Choroid plexus epithelial cell (primary cell): ENCODE measurements around the gene CBLN4.

ENCODE experiments used
- DNase-seq: peaks from one replicate; pipeline ENCODE4 v3.0.0-alpha.2; 2010; ENCODE audit warnings: low read depth
- H3K4me3 ChIP-seq: 2 replicates; pipeline ENCODE4 v1.5.1; 2011; ENCODE audit warnings: low read depth, mild to moderate bottlenecking, control low read depth, low read length, moderate library complexity
- CTCF ChIP-seq: conservative IDR thresholded peaks from 2 replicates; pipeline ENCODE4 v1.5.1; 2011; ENCODE audit warnings: low read depth, mild to moderate bottlenecking, control low read depth, inconsistent platforms, low read length, moderate library complexity

The CBLN4 gene

DNA sequence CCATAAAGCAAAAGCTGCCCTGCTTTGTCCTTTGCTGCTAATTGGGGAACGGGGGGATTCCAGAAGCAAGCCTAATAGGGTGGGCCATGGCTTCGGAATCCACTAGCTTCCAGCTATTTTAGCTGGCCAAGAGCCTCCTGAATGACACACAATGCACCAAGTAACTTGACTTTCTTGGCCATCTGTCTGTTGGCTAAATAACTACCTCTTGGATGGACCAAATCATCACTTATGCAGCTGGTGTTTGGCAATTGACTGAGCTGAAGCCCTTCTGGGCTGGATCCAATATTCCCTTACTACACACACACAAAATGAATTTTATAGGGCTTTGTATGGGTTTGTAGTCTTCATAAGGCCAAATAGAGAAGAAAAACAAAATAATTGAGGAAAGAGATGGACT, 8.8 kb upstream of the CBLN4 start:
- no peak overlapping the region for H3K4me3 ChIP-seq
- no peak for DNase-seq
- no peak for TF ChIP-seq CTCF

DNA sequence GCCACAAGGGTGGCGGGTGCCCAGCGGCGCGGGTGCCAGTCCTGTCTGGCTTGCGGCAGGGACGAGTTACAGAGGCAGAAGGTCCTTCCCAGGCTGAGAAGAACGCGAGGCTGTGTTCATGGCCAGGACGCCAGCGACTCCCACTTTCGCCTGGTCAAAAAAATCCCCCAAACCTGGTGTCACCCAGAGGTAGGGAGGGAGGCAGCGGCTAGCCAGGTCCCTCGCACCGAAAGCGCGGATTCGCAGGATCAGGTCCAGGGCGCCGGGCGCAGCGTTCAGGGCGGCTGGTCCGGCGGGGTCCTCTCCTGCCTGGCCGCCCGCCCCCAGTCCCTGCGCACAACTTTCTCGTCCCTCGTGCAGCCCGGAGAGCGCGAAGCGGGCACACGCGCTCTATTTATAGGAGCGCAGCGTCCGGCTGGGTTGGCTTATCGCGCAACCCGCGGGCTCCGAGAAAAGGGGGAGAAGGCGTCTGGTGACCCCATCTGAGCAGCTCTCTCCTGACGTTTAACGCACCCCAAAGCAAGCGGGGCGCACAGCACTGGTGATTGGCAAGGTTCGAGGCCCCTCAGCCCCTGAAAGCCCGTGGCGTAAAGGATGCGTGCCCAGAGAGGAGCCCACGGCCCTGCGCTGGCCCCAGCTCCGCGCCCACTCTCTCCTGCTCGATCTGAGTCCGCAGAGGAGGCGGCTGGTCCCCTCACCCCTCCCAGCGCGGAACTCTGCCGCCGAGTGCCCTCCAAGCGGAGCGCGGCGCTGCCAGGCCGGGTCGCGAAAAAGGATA, 519 bp downstream of the CBLN4 start:
- no peak overlapping the region for H3K4me3 ChIP-seq
- no peak for TF ChIP-seq CTCF
- no peak for DNase-seq

GRCh38 chr20:56004007-56004406, 1.3 kb downstream of the CBLN4 start:
- no peak for DNase-seq
- TF ChIP-seq CTCF: no peak
- no peak overlapping the region for H3K4me3 ChIP-seq

DNA sequence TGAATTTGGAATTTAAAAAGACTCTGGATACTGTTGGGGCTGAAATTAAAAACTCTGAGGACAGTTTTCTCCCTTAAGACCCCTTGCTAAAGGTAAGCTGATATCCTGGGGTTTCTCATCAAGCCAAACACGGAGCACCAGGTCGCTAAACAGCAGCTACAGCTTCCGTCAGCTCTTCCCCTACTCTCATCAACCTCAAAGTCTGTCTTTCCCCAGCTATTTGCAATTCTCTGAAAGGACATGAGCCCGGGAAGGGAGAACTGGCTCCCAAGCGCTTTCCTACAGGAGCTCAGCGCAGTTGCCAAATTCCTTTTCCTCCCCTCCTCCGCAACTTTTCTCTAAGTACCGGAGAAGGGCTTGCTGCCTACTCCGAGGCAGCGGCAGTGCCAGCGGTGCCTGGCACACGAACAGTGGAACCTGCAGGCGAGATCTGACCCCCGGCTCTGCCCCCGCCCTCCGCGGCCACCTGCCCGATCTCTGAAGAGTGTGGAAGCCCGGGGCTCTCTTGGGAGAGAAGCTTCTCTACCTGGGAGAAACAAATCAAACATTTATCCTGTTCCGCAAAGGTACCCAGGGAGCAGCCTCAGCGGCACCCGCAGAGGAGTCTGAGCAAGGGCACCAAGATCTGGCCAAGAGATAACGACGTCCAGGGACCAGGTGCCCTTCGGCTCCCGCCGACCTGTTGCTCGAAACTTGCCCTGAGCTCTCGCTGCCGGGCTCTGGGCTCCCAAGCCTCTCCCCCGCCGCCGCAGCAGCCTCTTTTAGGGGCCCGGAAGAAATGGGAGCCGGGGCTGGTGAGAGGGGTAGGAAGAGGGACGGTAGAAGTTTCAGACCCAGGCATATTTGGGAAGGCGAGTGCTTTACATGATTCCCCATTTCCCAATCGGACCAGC, 2.2 kb downstream of the CBLN4 start:
- no peak for TF ChIP-seq CTCF
- H3K4me3 ChIP-seq: no peak overlapping the region
- no peak for DNase-seq

DNA sequence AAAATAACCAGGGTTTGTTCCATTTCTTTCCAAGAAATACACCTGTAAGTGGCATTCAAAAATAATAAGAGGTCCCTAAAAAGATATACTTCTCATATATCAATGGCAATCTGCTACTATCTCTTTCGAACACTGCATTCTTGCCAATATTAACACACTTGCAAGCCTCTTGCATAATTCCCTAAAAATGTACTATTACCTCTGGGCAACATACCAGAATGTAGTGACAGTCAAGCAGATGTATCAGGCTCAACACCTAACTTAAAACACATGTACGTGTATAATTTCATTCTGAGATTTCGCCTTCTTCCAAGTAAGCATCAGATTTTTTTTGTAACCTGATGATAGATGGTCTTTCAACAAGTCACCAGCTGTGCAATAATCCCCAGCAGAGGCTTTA, 3.4 kb downstream of the CBLN4 start:
- no peak for DNase-seq
- TF ChIP-seq CTCF: no peak
- no peak overlapping the region for H3K4me3 ChIP-seq

GRCh38 chr20:56001106-56001785, 4.1 kb downstream of the CBLN4 start:
- H3K4me3 ChIP-seq: no peak overlapping the region
- DNase-seq: no peak
- no peak for TF ChIP-seq CTCF
